Naive B cell (primary cell): ENCODE results near the gene SPAM1. TPM values are rescaled to one million over a fixed set of nuclear protein-coding genes. Genes with fewer than 3 reads are reported as not detected.
"Not testable (repeated sequence)": the region's sequence is repeated elsewhere in the genome, so short reads cannot be mapped to it uniquely, and the experiment has no call there.

Experiments used
- ATAC-seq, 2 donors: fragments of 150-1000 bp; cut with Tn5 transposase; 2 replicates each; pipeline ENCODE4 v1.10.0; 2021; ENCODE audit warnings: low read depth in 2 of 2, mild to moderate bottlenecking in 2 of 2, moderate library complexity in 2 of 2
- DNase-seq: peaks from one replicate; pipeline ENCODE4 v3.0.0; 2022
- H3K27ac Mint-ChIP-seq, 6 donors: one replicate each; pipeline ENCODE4 v1.8.0; 2020 to 2022; ENCODE audit warnings: mild to moderate bottlenecking in 6 of 6, mixed read lengths in 6 of 6, moderate library complexity in 5 of 6, inconsistent platforms in 2 of 6
- H3K27me3 Mint-ChIP-seq, 3 donors: one replicate each; pipeline ENCODE4 v1.8.0; 2021 to 2022; ENCODE audit warnings: mixed read lengths in 3 of 3, mild to moderate bottlenecking in 1 of 3
- H3K36me3 Mint-ChIP-seq, 2 donors: one replicate each; pipeline ENCODE4 v1.8.0; 2020 to 2022; ENCODE audit warnings: mixed read lengths in 2 of 2, inconsistent platforms in 1 of 2, mild to moderate bottlenecking in 1 of 2
- H3K4me1 Mint-ChIP-seq, 3 donors: one replicate each; pipeline ENCODE4 v1.8.0; 2020 to 2022; ENCODE audit warnings: mixed read lengths in 3 of 3, inconsistent platforms in 1 of 3, mild to moderate bottlenecking in 1 of 3, moderate library complexity in 1 of 3
- H3K4me3 Mint-ChIP-seq, 8 donors: one replicate each; pipeline ENCODE4 v1.8.0; 2020 to 2022; ENCODE audit warnings: mild to moderate bottlenecking in 8 of 8, mixed read lengths in 8 of 8, moderate library complexity in 8 of 8, inconsistent platforms in 2 of 8
- H3K9me3 Mint-ChIP-seq, 7 donors: one replicate each; pipeline ENCODE4 v1.8.0; 2020 to 2022; ENCODE audit warnings: mixed read lengths in 7 of 7, mild to moderate bottlenecking in 5 of 7, inconsistent platforms in 2 of 7, moderate library complexity in 1 of 7
- polyA plus RNA-seq, 6 donors: library from polyadenylated mRNA; unstranded; fragments of 300-500 nt; fragmentation: Illumina TruSeq; gene quantifications; one replicate each; pipeline ENCODE4 v1.2.3, GENCODE V29; 2021; ENCODE audit warnings: low read depth in 6 of 6

SPAM1 gene
- polyA plus RNA-seq, 6 donors from 2014 or later: not detected

- Mint-ChIP-seq H3K27me3 (no peaks in the 10 kb centered on the region), H3K4me3 (no peak overlapping the region), H3K36me3 (no peaks in the 10 kb centered on the region), H3K9me3 (peaks cover 0 to 4% (median 2%) of the 10 kb centered on the region in 7 donors), H3K4me1 (no peaks in the 10 kb centered on the region), H3K27ac (no peak overlapping the region)
- DNase-seq: no peak
- no peak for ATAC-seq
Measured at GRCh38 chr7:123974326-123974908, 49.4 kb downstream of the SPAM1 start.

GRCh38 chr7:123975084-123975483 is 50.0 kb downstream of the SPAM1 start:
- Mint-ChIP-seq H3K36me3 (no peaks in the 10 kb centered on the region), H3K27ac (no peak overlapping the region), H3K27me3 (no peaks in the 10 kb centered on the region), H3K4me3 (no peak overlapping the region), H3K4me1 (no peaks in the 10 kb centered on the region), H3K9me3 (peaks cover 0 to 8% (median 2%) of the 10 kb centered on the region in 7 donors)
- DNase-seq: no peak
- no peak for ATAC-seq

GRCh38 chr7:123977081-123977480 is 52.0 kb downstream of the SPAM1 start:
- H3K4me1 Mint-ChIP-seq: no peaks in the 10 kb centered on the region
- no peaks in the 10 kb centered on the region for H3K27me3 Mint-ChIP-seq
- peaks cover 0 to 9% (median 5%) of the 10 kb centered on the region in 7 donors for H3K9me3 Mint-ChIP-seq
- DNase-seq (no peak), ATAC-seq (no peak)
- no peak overlapping the region for H3K27ac Mint-ChIP-seq
- no peak overlapping the region for H3K4me3 Mint-ChIP-seq
- H3K36me3 Mint-ChIP-seq: peaks cover 0 to 3% of the 10 kb centered on the region in 2 donors

- Mint-ChIP-seq H3K4me3 (no peak overlapping the region), H3K27ac (no peak overlapping the region), H3K36me3 (peaks cover 0 to 6% of the 10 kb centered on the region in 2 donors), H3K4me1 (no peaks in the 10 kb centered on the region), H3K9me3 (peaks cover 0 to 12% (median 6%) of the 10 kb centered on the region in 7 donors), H3K27me3 (no peaks in the 10 kb centered on the region)
- DNase-seq (no peak), ATAC-seq (no peak)
Measured at GRCh38 chr7:123979876-123980275, 54.8 kb downstream of the SPAM1 start.

GRCh38 chr7:123987445-123987844 is 62.4 kb downstream of the SPAM1 start:
- no peak overlapping the region for H3K27ac Mint-ChIP-seq
- H3K27me3 Mint-ChIP-seq: no peaks in the 10 kb centered on the region
- no peaks in the 10 kb centered on the region for H3K36me3 Mint-ChIP-seq
- ATAC-seq (no peak), DNase-seq (no peak)
- H3K4me3 Mint-ChIP-seq: no peak overlapping the region
- no peaks in the 10 kb centered on the region for H3K4me1 Mint-ChIP-seq
- H3K9me3 Mint-ChIP-seq: peaks cover 0 to 4% (median 0%) of the 10 kb centered on the region in 7 donors

GRCh38 chr7:123992913-123993518 is 68.0 kb downstream of the SPAM1 start:
- Mint-ChIP-seq H3K36me3 (no peaks in the 10 kb centered on the region), H3K27me3 (no peaks in the 10 kb centered on the region), H3K4me3 (no peak overlapping the region), H3K4me1 (no peaks in the 10 kb centered on the region), H3K9me3 (peaks cover 0 to 18% (median 4%) of the 10 kb centered on the region in 7 donors), H3K27ac (no peak overlapping the region)
- DNase-seq: no peak
- no peak for ATAC-seq

GRCh38 chr7:123993996-123994395 is 69.0 kb downstream of the SPAM1 start:
- no peak overlapping the region for H3K27ac Mint-ChIP-seq
- no peak overlapping the region for H3K4me3 Mint-ChIP-seq
- peaks cover 0 to 23% (median 4%) of the 10 kb centered on the region in 7 donors for H3K9me3 Mint-ChIP-seq
- no peaks in the 10 kb centered on the region for H3K27me3 Mint-ChIP-seq
- no peaks in the 10 kb centered on the region for H3K4me1 Mint-ChIP-seq
- ATAC-seq (no peak), DNase-seq (no peak)
- no peaks in the 10 kb centered on the region for H3K36me3 Mint-ChIP-seq

GRCh38 chr7:123994449-123994848 is 69.4 kb downstream of the SPAM1 start:
- ATAC-seq (no peak), DNase-seq (no peak)
- no peak overlapping the region for H3K27ac Mint-ChIP-seq
- H3K4me1 Mint-ChIP-seq: no peaks in the 10 kb centered on the region
- H3K36me3 Mint-ChIP-seq: no peaks in the 10 kb centered on the region
- H3K27me3 Mint-ChIP-seq: no peaks in the 10 kb centered on the region
- H3K4me3 Mint-ChIP-seq: no peak overlapping the region
- H3K9me3 Mint-ChIP-seq: peaks cover 0 to 22% (median 4%) of the 10 kb centered on the region in 7 donors

- H3K27me3 Mint-ChIP-seq: no peaks in the 10 kb centered on the region
- H3K27ac Mint-ChIP-seq: no peak overlapping the region
- H3K36me3 Mint-ChIP-seq: no peaks in the 10 kb centered on the region
- DNase-seq: no peak
- no peak for ATAC-seq
- no peak overlapping the region for H3K4me3 Mint-ChIP-seq
- no peaks in the 10 kb centered on the region for H3K4me1 Mint-ChIP-seq
- peaks cover 3 to 28% (median 4%) of the 10 kb centered on the region in 7 donors for H3K9me3 Mint-ChIP-seq
Measured at GRCh38 chr7:123995617-123996326, 70.7 kb downstream of the SPAM1 start.

- Mint-ChIP-seq H3K4me1 (no peaks in the 10 kb centered on the region), H3K4me3 (no peak overlapping the region), H3K9me3 (peaks cover 3 to 33% (median 9%) of the 10 kb centered on the region in 7 donors), H3K27ac (no peak overlapping the region), H3K27me3 (no peaks in the 10 kb centered on the region), H3K36me3 (no peaks in the 10 kb centered on the region)
- ATAC-seq: no peak
- DNase-seq: no peak
Measured at GRCh38 chr7:123996327-123996625, 71.2 kb downstream of the SPAM1 start.

GRCh38 chr7:123998921-123999320 is 73.9 kb downstream of the SPAM1 start:
- ATAC-seq: no peak
- Mint-ChIP-seq H3K27ac (peak overlapping the region in 1 of 6 donors; percentile 1), H3K27me3 (no peaks in the 10 kb centered on the region)

GRCh38 chr7:123999703-124000102 is 74.7 kb downstream of the SPAM1 start:
- ATAC-seq (no peak), DNase-seq (no peak)
- H3K4me3 Mint-ChIP-seq: no peak overlapping the region
- H3K27me3 Mint-ChIP-seq: no peaks in the 10 kb centered on the region
- H3K27ac Mint-ChIP-seq: no peak overlapping the region
- peaks cover 8 to 44% (median 19%) of the 10 kb centered on the region in 7 donors for H3K9me3 Mint-ChIP-seq
- H3K4me1 Mint-ChIP-seq: no peaks in the 10 kb centered on the region
- H3K36me3 Mint-ChIP-seq: no peaks in the 10 kb centered on the region

More at GRCh38 chr7:123998921-123999320, 73.9 kb downstream of the SPAM1 start:
- H3K9me3 Mint-ChIP-seq: peaks cover 8 to 44% (median 19%) of the 10 kb centered on the region in 7 donors
- H3K4me3 Mint-ChIP-seq: no peak overlapping the region
- H3K36me3 Mint-ChIP-seq: no peaks in the 10 kb centered on the region
- no peaks in the 10 kb centered on the region for H3K4me1 Mint-ChIP-seq
- no peak for DNase-seq

- DNase-seq, H3K36me3 Mint-ChIP-seq, H3K9me3 Mint-ChIP-seq, ATAC-seq, H3K4me3 Mint-ChIP-seq, H3K27ac Mint-ChIP-seq, H3K4me1 Mint-ChIP-seq, H3K27me3 Mint-ChIP-seq: not testable (repeated sequence)
Measured at GRCh38 chr7:124008296-124008695, 83.3 kb downstream of the SPAM1 start.

- Mint-ChIP-seq H3K4me1 (no peaks in the 10 kb centered on the region), H3K36me3 (no peaks in the 10 kb centered on the region), H3K27ac (no peak overlapping the region), H3K4me3 (no peak overlapping the region), H3K9me3 (peaks cover 0 to 3% (median under 1%) of the 10 kb centered on the region in 7 donors), H3K27me3 (peaks cover 0 to 3% (median 0%) of the 10 kb centered on the region in 3 donors)
- no peak for DNase-seq
- ATAC-seq: no peak
Measured at GRCh38 chr7:124009321-124009720, 84.3 kb downstream of the SPAM1 start.
